PC-3 (cell line): ENCODE results near the gene SP140L.
"Not testable (repeated sequence)": the region's sequence is repeated elsewhere in the genome, so short reads cannot be mapped to it uniquely, and the experiment has no call there.

Experiments
- CTCF ChIP-seq: fragments of 300-600 bp; sonication (generic); conservative IDR thresholded peaks from 2 replicates; pipeline ENCODE4 v1.5.1; 2017; ENCODE audit warnings: antibody characterized with exemption, low read depth, mild to moderate bottlenecking, low read length
- EZH2 ChIP-seq: fragments of 300-600 bp; sonication (generic); IDR thresholded peaks from one replicate; pipeline ENCODE4 v1.6.1; 2017; ENCODE audit warnings: antibody characterized with exemption, mild to moderate bottlenecking, low read length; ENCODE audit not compliant: unreplicated experiment

- not testable (repeated sequence) for TF ChIP-seq CTCF, EZH2
Measured at GRCh38 chr2:230343041-230343624, 16.1 kb downstream of the SP140L start.
